Endodermal cell (in vitro differentiated cells): Measurements from ENCODE around the gene SMPD3. TPM values are rescaled to one million over a fixed set of nuclear protein-coding genes. Genes with fewer than 3 reads are reported as not detected.

Source experiments
- DNase-seq: peaks from one replicate; pipeline ENCODE4 v3.0.0-alpha.2; 2017
- H3K27ac ChIP-seq: 2 replicates; pipeline ENCODE4 v1.5.1; 2013; ENCODE audit warnings: mild to moderate bottlenecking, low read depth, low read length, moderate library complexity
- H3K27me3 ChIP-seq: 2 replicates; pipeline ENCODE4 v1.6.1; 2013; ENCODE audit warnings: mild to moderate bottlenecking, low read length, moderate library complexity; ENCODE audit not compliant: insufficient read depth, control insufficient read depth, poor library complexity, severe bottlenecking
- H3K36me3 ChIP-seq: 2 replicates; pipeline ENCODE4 v1.7.0; 2013; ENCODE audit warnings: mild to moderate bottlenecking, low read length, moderate library complexity; ENCODE audit not compliant: control insufficient read depth, insufficient read depth
- H3K4me1 ChIP-seq: one replicate; pipeline ENCODE4 v1.7.0; 2013; ENCODE audit warnings: low read length; ENCODE audit not compliant: control insufficient read depth, insufficient read depth
- H3K4me3 ChIP-seq: 2 replicates; pipeline ENCODE4 v1.5.1; 2013; ENCODE audit warnings: mild to moderate bottlenecking, low read length, moderate library complexity
- H3K9ac ChIP-seq: 2 replicates; pipeline ENCODE4 v1.6.1; 2013; ENCODE audit warnings: mild to moderate bottlenecking, low read length, moderate library complexity; ENCODE audit not compliant: poor library complexity, severe bottlenecking; ENCODE audit errors: extremely low read depth
- H3K9me3 ChIP-seq: 2 replicates; pipeline ENCODE4 v1.6.1; 2013; ENCODE audit warnings: mild to moderate bottlenecking, low read length, moderate library complexity; ENCODE audit not compliant: control insufficient read depth
- H3K27ac Mint-ChIP-seq: 2 replicates; pipeline ENCODE4 v1.8.0; 2020; ENCODE audit warnings: mixed read lengths
- H3K27me3 Mint-ChIP-seq: 2 replicates; pipeline ENCODE4 v1.8.0; 2021; ENCODE audit warnings: mild to moderate bottlenecking, mixed read lengths; ENCODE audit not compliant: insufficient read depth
- H3K36me3 Mint-ChIP-seq: 2 replicates; pipeline ENCODE4 v1.8.0; 2020; ENCODE audit warnings: low read depth, mixed read lengths
- H3K4me1 Mint-ChIP-seq: 2 replicates; pipeline ENCODE4 v1.8.0; 2020; ENCODE audit warnings: mixed read lengths
- H3K4me3 Mint-ChIP-seq: 2 replicates; pipeline ENCODE4 v1.8.0; 2020; ENCODE audit warnings: mild to moderate bottlenecking, moderate library complexity, mixed read lengths
- H3K9me3 Mint-ChIP-seq: 2 replicates; pipeline ENCODE4 v1.8.0; 2020; ENCODE audit warnings: mild to moderate bottlenecking, mixed read lengths
- CTCF ChIP-seq: fragments of 200-600 bp; sonication (generic); conservative IDR thresholded peaks from 2 replicates; pipeline ENCODE4 v1.5.0; 2021; ENCODE audit warnings: antibody characterized with exemption, mild to moderate bottlenecking
- WGBS, 2 experiments: methylation state at CpG; one replicate each; pipeline versions ENCODE4 v1.1.5 to v1.1.7; 2013; ENCODE audit warnings: missing lambda C conversion rate in 2 of 2, mixed read lengths in 1 of 2; ENCODE audit not compliant: insufficient coverage in 1 of 2, insufficient read length in 1 of 2; 5-methylcytosine and 5-hydroxymethylcytosine counted together
- total RNA-seq, 2 donors: library from RNA; stranded (reverse); fragmentation: NEBNext Ultra II Directional in 1 of 2; extraction: Animal tissue kit (Norgen Biotek cat#: 25700) in 1 of 2; gene quantifications; 2 replicates in 1 of 2; 3 replicates in 1 of 2; pipeline ENCODE4 v1.2.1, GENCODE V29; 2021

The SMPD3 gene
- total RNA-seq, 2 donors from 2014 or later, result 0.07 TPM; not detected in 1

- no peaks in the 10 kb centered on the region for H3K27me3 ChIP-seq
- no peak overlapping the region for H3K27ac ChIP-seq
- Mint-ChIP-seq H3K27ac (no peak overlapping the region), H3K27me3 (no peaks in the 10 kb centered on the region), H3K9me3 (no peaks in the 10 kb centered on the region), H3K4me3 (no peak overlapping the region), H3K4me1 (peaks cover 37% of the 10 kb centered on the region), H3K36me3 (no peaks in the 10 kb centered on the region)
- peak; percentile 72 for TF ChIP-seq CTCF
- no peaks in the 10 kb centered on the region for H3K9me3 ChIP-seq
- WGBS, 2 experiments, result 83 to 100% methylated on average over 3 to 5 of the region's 5 CpGs
- peaks cover 11% of the 10 kb centered on the region for H3K4me1 ChIP-seq
- peak; percentile 77 for DNase-seq
- no peaks in the 10 kb centered on the region for H3K36me3 ChIP-seq
- H3K4me3 ChIP-seq, result no peak overlapping the region
- H3K9ac ChIP-seq, result no peak overlapping the region
Observed at GRCh38 chr16:68382296-68382718, 66.0 kb downstream of the SMPD3 start.

- Histone ChIP-seq H3K9me3 (no peaks in the 10 kb centered on the region), H3K27ac (no peak overlapping the region), H3K4me1 (peaks cover 11% of the 10 kb centered on the region), H3K9ac (no peak overlapping the region), H3K4me3 (no peak overlapping the region), H3K27me3 (no peaks in the 10 kb centered on the region), H3K36me3 (no peaks in the 10 kb centered on the region)
- Mint-ChIP-seq H3K27ac (no peak overlapping the region), H3K4me3 (no peak overlapping the region), H3K4me1 (peaks cover 31% of the 10 kb centered on the region), H3K27me3 (no peaks in the 10 kb centered on the region), H3K9me3 (no peaks in the 10 kb centered on the region), H3K36me3 (no peaks in the 10 kb centered on the region)
- 91 to 94% methylated on average over 4 to 7 of the region's 7 CpGs for WGBS, 2 experiments
- DNase-seq, result no peak
- no peak for TF ChIP-seq CTCF
Observed at GRCh38 chr16:68381363-68381724, 67.0 kb downstream of the SMPD3 start.

- H3K27ac Mint-ChIP-seq, result no peak overlapping the region
- no peak overlapping the region for H3K4me3 Mint-ChIP-seq
- no peaks in the 10 kb centered on the region for H3K27me3 Mint-ChIP-seq
- H3K36me3 ChIP-seq, result no peaks in the 10 kb centered on the region
- no peaks in the 10 kb centered on the region for H3K9me3 ChIP-seq
- no peak for DNase-seq
- no peak for TF ChIP-seq CTCF
- peaks cover 34% of the 10 kb centered on the region for H3K4me1 Mint-ChIP-seq
- H3K9me3 Mint-ChIP-seq, result no peaks in the 10 kb centered on the region
- H3K27ac ChIP-seq, result no peak overlapping the region
- peaks cover 11% of the 10 kb centered on the region for H3K4me1 ChIP-seq
- H3K36me3 Mint-ChIP-seq, result no peaks in the 10 kb centered on the region
- H3K27me3 ChIP-seq, result no peaks in the 10 kb centered on the region
- H3K9ac ChIP-seq, result no peak overlapping the region
- 93 to 95% methylated on average over 8 to 10 of the region's 10 CpGs for WGBS, 2 experiments
- H3K4me3 ChIP-seq, result no peak overlapping the region
Observed at GRCh38 chr16:68380676-68381362, 67.5 kb downstream of the SMPD3 start.
